Heart right ventricle (tissue), 16 donors: Measurements from ENCODE around the gene OR14A16. TPM values are rescaled to one million over a fixed set of nuclear protein-coding genes. Genes with fewer than 3 reads are reported as not detected.

Experiments
- ATAC-seq, 8 donors: fragments of 200-7000 bp; cut with Tn5 transposase; one replicate each; pipeline ENCODE4 v1.9.1; 2020; ENCODE audit warnings: mild to moderate bottlenecking in 8 of 8, moderate library complexity in 8 of 8, moderate number of reproducible peaks in 1 of 8
- DNase-seq, 2 donors: peaks; one replicate each; pipeline ENCODE4 v3.0.0-alpha.2; 2020
- H3K27ac ChIP-seq, 10 donors: fragments of 200-600 bp; sonication (generic) in 2 of 10; one replicate each; pipeline versions ENCODE4 v1.5.0 to v1.8.0; 2020 to 2022; ENCODE audit warnings: mild to moderate bottlenecking in 3 of 10
- H3K27me3 ChIP-seq, 7 donors: fragments of 200-600 bp; one replicate each; pipeline ENCODE4 v1.8.0; 2021 to 2022; ENCODE audit warnings: mild to moderate bottlenecking in 2 of 7
- H3K36me3 ChIP-seq, 9 donors: fragments of 200-600 bp; sonication (generic) in 1 of 9; one replicate each; pipeline versions ENCODE4 v1.5.0 to v1.8.0; 2020 to 2022; ENCODE audit warnings: mild to moderate bottlenecking in 2 of 9
- H3K4me1 ChIP-seq, 9 donors: fragments of 200-600 bp; sonication (generic) in 1 of 9; one replicate each; pipeline versions ENCODE4 v1.5.0 to v1.8.0; 2020 to 2022; ENCODE audit warnings: mild to moderate bottlenecking in 4 of 9
- H3K4me3 ChIP-seq, 10 donors: fragments of 200-600 bp; sonication (generic) in 2 of 10; one replicate each; pipeline versions ENCODE4 v1.5.0 to v1.8.0; 2020 to 2022; ENCODE audit warnings: mild to moderate bottlenecking in 7 of 10, moderate library complexity in 2 of 10
- H3K9me3 ChIP-seq, 11 donors: fragments of 200-600 bp in 10 of 11; sonication (generic) in 2 of 11; one replicate each; pipeline versions ENCODE4 v1.5.0 to v1.8.0; 2013 to 2022; ENCODE audit warnings: mild to moderate bottlenecking in 2 of 11, control low read depth in 1 of 11, moderate library complexity in 1 of 11
- WGBS, 2 donors: extraction: QIAGEN DNeasy Blood & Tissue Kit; methylation state at CpG; one replicate each; pipeline ENCODE4 v1.1.7; 2013; ENCODE audit warnings: inconsistent platforms in 1 of 2; 5-methylcytosine and 5-hydroxymethylcytosine counted together
- intact Hi-C, 10 donors: fragments of 100-400 bp; cut with DNase I; formaldehyde crosslinking; loops; one replicate each; pipeline versions ENCODE4 v1.11.1 to v1.14.2; 2022
- polyA plus RNA-seq, 2 donors: library from polyadenylated mRNA; stranded (reverse); fragments of 200-250 nt; gene quantifications; one replicate each; pipeline ENCODE4 v1.2.3, GENCODE V29; 2013
- total RNA-seq, 10 donors: library from RNA; stranded (reverse); fragmentation: NEBNext Ultra II Directional in 3 of 10; extraction: Animal tissue kit (Norgen Biotek cat#: 25700) in 3 of 10; gene quantifications; one replicate each; pipeline versions ENCODE4 v1.2.1 to v1.2.4, GENCODE V29; 2021 to 2023
- TF ChIP-seq, protein P1 (sequence below), 9 donors: fragments of 200-600 bp; sonication (generic) in 2 of 9; IDR thresholded peaks; one replicate each; pipeline versions ENCODE4 v1.5.0 to v1.8.0; 2021 to 2022; ENCODE audit warnings: antibody characterized with exemption in 9 of 9, mild to moderate bottlenecking in 5 of 9, moderate library complexity in 1 of 9
- donor health status: Arrhythmogenic right ventricular cardiomyopathy.
- donor health status: ischemic (EF 13 %, LVEDD 7.1; RV severe dilation, severe dysfunction).
- donor health status: healthy with polysubstance abuse.
- donor health status: DM: no; HTN: yes; CAD: no.
- donor health status: DM: no; HTN: no; CAD: no.
- donor health status: ischemic (EF 25% LVEDD 6.9; RV normal size, moderate dysfunction).
- donor health status: ischemic (EF 25% LVEDD 5.7; RV mildly dilated, moderate dysfunction).
- donor health status: healthy.
- donor health status: DM: yes; HTN: yes; CAD: no.
- donor health status: Ischemic cardiomyopathy.
- donor health status: ischemic (EF 35%, LVEDD 5.7; RV mildly dilated, moderate dysfunction).
- donor health status: nonischemic (EF 11% LVEDD 7.7; RV severe dilation, severe dysfunction).
- donor health status: DM: yes; HTN: yes; CAD: no.
- donor health status: PGD.
- donor health status: ischemic (EF 29% LVEDD 5.4; RV normal size, mild dysfunction).
- donor health status: nonischemic (EF 23%, LVEDD 6.1; RV moderate dilation, normal function).

The OR14A16 gene
- total and polyA plus RNA-seq, 12 donors, result not detected

DNA sequence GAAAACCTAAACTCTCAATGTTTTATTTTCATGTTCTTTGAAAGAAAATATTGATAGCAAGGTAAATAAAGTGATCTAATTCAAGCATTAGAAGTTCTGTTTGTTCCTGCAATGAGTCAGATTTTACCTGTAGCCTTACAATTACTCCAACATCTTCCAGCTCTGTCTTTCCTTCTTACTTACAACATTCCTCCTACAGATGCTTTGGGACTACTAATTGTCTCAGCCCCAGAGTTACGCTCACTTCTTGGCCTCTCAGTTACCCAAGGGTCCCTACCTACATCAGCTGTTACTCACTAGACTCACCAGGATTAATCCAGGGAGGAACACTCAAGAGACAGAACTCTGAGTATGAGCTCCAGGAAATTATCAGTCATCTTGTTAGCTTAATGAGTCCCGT, 26.4 kb downstream of the OR14A16 start:
- Histone ChIP-seq H3K27ac (no peak overlapping the region), H3K9me3 (peaks cover 0 to 18% (median 0%) of the 10 kb centered on the region in 11 donors), H3K27me3 (no peaks in the 10 kb centered on the region), H3K4me1 (no peaks in the 10 kb centered on the region), H3K36me3 (no peaks in the 10 kb centered on the region), H3K4me3 (no peak overlapping the region)
- DNase-seq (no peak), ATAC-seq (no peak)
- TF ChIP-seq, protein P1, sequence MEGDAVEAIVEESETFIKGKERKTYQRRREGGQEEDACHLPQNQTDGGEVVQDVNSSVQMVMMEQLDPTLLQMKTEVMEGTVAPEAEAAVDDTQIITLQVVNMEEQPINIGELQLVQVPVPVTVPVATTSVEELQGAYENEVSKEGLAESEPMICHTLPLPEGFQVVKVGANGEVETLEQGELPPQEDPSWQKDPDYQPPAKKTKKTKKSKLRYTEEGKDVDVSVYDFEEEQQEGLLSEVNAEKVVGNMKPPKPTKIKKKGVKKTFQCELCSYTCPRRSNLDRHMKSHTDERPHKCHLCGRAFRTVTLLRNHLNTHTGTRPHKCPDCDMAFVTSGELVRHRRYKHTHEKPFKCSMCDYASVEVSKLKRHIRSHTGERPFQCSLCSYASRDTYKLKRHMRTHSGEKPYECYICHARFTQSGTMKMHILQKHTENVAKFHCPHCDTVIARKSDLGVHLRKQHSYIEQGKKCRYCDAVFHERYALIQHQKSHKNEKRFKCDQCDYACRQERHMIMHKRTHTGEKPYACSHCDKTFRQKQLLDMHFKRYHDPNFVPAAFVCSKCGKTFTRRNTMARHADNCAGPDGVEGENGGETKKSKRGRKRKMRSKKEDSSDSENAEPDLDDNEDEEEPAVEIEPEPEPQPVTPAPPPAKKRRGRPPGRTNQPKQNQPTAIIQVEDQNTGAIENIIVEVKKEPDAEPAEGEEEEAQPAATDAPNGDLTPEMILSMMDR (IDR thresholded peaks at IDR 0.05), result no peak
- 0 to 52% methylated on average over 2 of the region's 2 CpGs for WGBS, 2 donors
- intact Hi-C loops, result no loop called here

GRCh38 chr1:247769603-247770002, 54.3 kb downstream of the OR14A16 start:
- intact Hi-C loops, result no loop called here
- Histone ChIP-seq H3K36me3 (no peaks in the 10 kb centered on the region), H3K9me3 (peaks cover 0 to 6% (median 0%) of the 10 kb centered on the region in 11 donors), H3K27ac (no peak overlapping the region), H3K4me1 (no peaks in the 10 kb centered on the region), H3K27me3 (no peaks in the 10 kb centered on the region), H3K4me3 (no peak overlapping the region)
- DNase-seq, result no peak
- no peak for ATAC-seq
- TF ChIP-seq, protein P1 (IDR thresholded peaks at IDR 0.05), result no peak

Other genes starting within 250 kb of the OR14A16 start
- gene OR2G2, start 235.8 kb downstream of the OR14A16 start, total RNA-seq, result not detected
- gene OR2G2, start 235.8 kb downstream of the OR14A16 start, polyA plus RNA-seq, result not detected
- gene OR2G3, start 218.5 kb downstream of the OR14A16 start, total RNA-seq, result not detected
- not detected for gene OR2G3, start 218.5 kb downstream of the OR14A16 start, polyA plus RNA-seq
- gene OR13G1, start 144.4 kb downstream of the OR14A16 start, total RNA-seq, result not detected
- not detected for gene OR13G1, start 144.4 kb downstream of the OR14A16 start, polyA plus RNA-seq
- gene OR6F1, start 107.5 kb downstream of the OR14A16 start, total RNA-seq, result not detected
- not detected for gene OR6F1, start 107.5 kb downstream of the OR14A16 start, polyA plus RNA-seq
- gene OR14K1, start 85.5 kb downstream of the OR14A16 start, total RNA-seq, result not detected
- gene OR14K1, start 85.5 kb downstream of the OR14A16 start, polyA plus RNA-seq, result not detected
- gene OR14A2, start 76.0 kb downstream of the OR14A16 start, total RNA-seq, result not detected
- not detected for gene OR14A2, start 76.0 kb downstream of the OR14A16 start, polyA plus RNA-seq
- gene OR1C1, start 63.6 kb downstream of the OR14A16 start, total RNA-seq, result not detected
- gene OR1C1, start 63.6 kb downstream of the OR14A16 start, polyA plus RNA-seq, result not detected
- not detected for gene OR11L1, start 17.8 kb upstream of the OR14A16 start, total RNA-seq
- not detected for gene OR11L1, start 17.8 kb upstream of the OR14A16 start, polyA plus RNA-seq
- gene TRIM58, start 33.1 kb upstream of the OR14A16 start, total RNA-seq, result under 1 TPM in 9 of 10 donors, not detected in 1; 0.09 to 0.85 (median 0.33) TPM
- gene TRIM58, start 33.1 kb upstream of the OR14A16 start, polyA plus RNA-seq, result under 1 TPM in 1 of 2 donors, not detected in 1; 0.06 TPM
- under 1 TPM in 1 of 10 donors, not detected in 9; 0.26 TPM for gene OR2W3, start 71.5 kb upstream of the OR14A16 start, total RNA-seq
- under 1 TPM in 1 of 2 donors, not detected in 1; 0.06 TPM for gene OR2W3, start 71.5 kb upstream of the OR14A16 start, polyA plus RNA-seq
- gene OR2T8, start 96.1 kb upstream of the OR14A16 start, total RNA-seq, result not detected
- not detected for gene OR2T8, start 96.1 kb upstream of the OR14A16 start, polyA plus RNA-seq
- not detected for gene OR2AJ1, start 100.8 kb upstream of the OR14A16 start, total RNA-seq
- not detected for gene OR2AJ1, start 100.8 kb upstream of the OR14A16 start, polyA plus RNA-seq
- gene OR2L8, start 124.7 kb upstream of the OR14A16 start, total RNA-seq, result not detected
- gene OR2L8, start 124.7 kb upstream of the OR14A16 start, polyA plus RNA-seq, result not detected
- gene OR2AK2, start 141.1 kb upstream of the OR14A16 start, total RNA-seq, result not detected
- gene OR2AK2, start 141.1 kb upstream of the OR14A16 start, polyA plus RNA-seq, result not detected
- gene OR2L5, start 189.5 kb upstream of the OR14A16 start, total RNA-seq, result not detected
- not detected for gene OR2L5, start 189.5 kb upstream of the OR14A16 start, polyA plus RNA-seq
- under 1 TPM in 1 of 10 donors, not detected in 9; 0.07 TPM for gene OR2L2, start 206.0 kb upstream of the OR14A16 start, total RNA-seq
- not detected for gene OR2L2, start 206.0 kb upstream of the OR14A16 start, polyA plus RNA-seq
- not detected for gene OR2L3, start 222.7 kb upstream of the OR14A16 start, total RNA-seq
- not detected for gene OR2L3, start 222.7 kb upstream of the OR14A16 start, polyA plus RNA-seq